ENCODE measurements around the gene CES4A. TPM values are rescaled to one million over a fixed set of nuclear protein-coding genes. Genes with fewer than 3 reads are reported as not detected.
A peak's percentile ranks its signal among the peaks of the same experiment; 100 is the strongest.

Gene CES4A
- total and polyA plus RNA-seq, 9 of the 15 experiments (the other 6 are each of a cell fraction or from before 2014, with no cell fraction given): 0.09 to 0.13 (median 0.11) TPM; not detected in 6

GRCh38 chr16:67055712-67056487 lies 67.5 kb downstream of the CES4A start (continued):
- TF ChIP-seq MTA2 (IDR thresholded peaks at IDR 0.05; ENCODE audit: low read depth) (no peak), TAF9B (IDR thresholded peaks at IDR 0.05; ENCODE audit: partially characterized antibody) (peak; percentile 56), VEZF1 (CRISPR knock-in tag; IDR thresholded peaks at IDR 0.05) (peak; percentile 47; the same call in 1 of the 2 replicates), DACH1 (IDR thresholded peaks at IDR 0.05; ENCODE audit: partially characterized antibody) (peak; percentile 83), ZNF280B (CRISPR knock-in tag; IDR thresholded peaks at IDR 0.05) (no peak), LCOR (CRISPR knock-in tag; IDR thresholded peaks at IDR 0.05) (no peak), TAF7 (tag; IDR thresholded peaks at IDR 0.05) (no peak), ZNF780A (CRISPR knock-in tag; IDR thresholded peaks at IDR 0.05) (no peak), HIVEP1 (CRISPR knock-in tag; IDR thresholded peaks at IDR 0.05) (no peak), KLF16 (IDR thresholded peaks at IDR 0.05) (no peak), CHD1 (IDR thresholded peaks at IDR 0.05; ENCODE audit: low read length) (no peak), RAD51 (IDR thresholded peaks at IDR 0.05; ENCODE audit: borderline replicate concordance, low read depth) (no peak), FOXP4 (CRISPR knock-in tag; IDR thresholded peaks at IDR 0.05; ENCODE audit: borderline replicate concordance) (no peak), HES1 (IDR thresholded peaks at IDR 0.05; ENCODE audit: low read depth) (no peak), POLR2B (IDR thresholded peaks at IDR 0.05; ENCODE audit: low read depth, partially characterized antibody) (no peak), ZNF175 (CRISPR knock-in tag; IDR thresholded peaks at IDR 0.05; ENCODE audit: low read depth) (0 out of 2 replicates have a peak, but pooled peaks have one; percentile 35), HCFC1 (IDR thresholded peaks at IDR 0.05; ENCODE audit: low read depth, low read length) (no peak), ZEB2 (IDR thresholded peaks at IDR 0.05) (no peak), ZNF57 (CRISPR knock-in tag; IDR thresholded peaks at IDR 0.05) (no peak), BRF2 (IDR thresholded peaks at IDR 0.05; ENCODE audit: borderline replicate concordance, insufficient read depth, insufficient read length) (no peak), ZBTB9 (CRISPR knock-in tag; IDR thresholded peaks at IDR 0.05) (no peak)

Data from K562 (cell line).